Stimulated activated CD4-positive, alpha-beta T cell treated with anti-CD3 and anti-CD28 coated beads, Interleukin-2, amount 100 ng/mL, for 4 hours (primary cell): ENCODE data around the gene PRKCB.
"Not testable (repeated sequence)": the region's sequence is repeated elsewhere in the genome, so short reads cannot be mapped to it uniquely, and the experiment has no call there.

Source experiments
- DNase-seq: peaks from one replicate; pipeline ENCODE4 v3.0.0-alpha.2; 2020; ENCODE audit warnings: low read depth

PRKCB gene

DNA sequence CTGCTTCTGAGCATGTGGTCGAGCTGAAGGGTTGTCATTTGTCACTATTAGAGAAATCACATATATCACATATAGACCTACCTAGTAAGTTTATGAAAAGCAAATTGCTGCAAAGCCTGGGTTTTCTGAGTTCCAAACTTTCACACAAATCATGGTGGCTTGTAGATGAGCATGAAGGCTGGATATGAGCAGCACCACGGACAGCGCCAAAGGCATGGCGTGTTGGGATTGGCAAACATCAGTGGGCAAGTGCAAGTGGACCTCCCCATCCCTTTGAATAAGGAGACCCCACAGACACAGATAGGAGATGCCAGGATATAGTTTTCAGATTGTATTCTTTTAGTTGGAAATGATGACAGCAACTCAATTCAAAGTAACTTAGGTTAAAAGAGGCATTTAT, 342.7 kb downstream of the PRKCB start:
- no peak for DNase-seq

DNA sequence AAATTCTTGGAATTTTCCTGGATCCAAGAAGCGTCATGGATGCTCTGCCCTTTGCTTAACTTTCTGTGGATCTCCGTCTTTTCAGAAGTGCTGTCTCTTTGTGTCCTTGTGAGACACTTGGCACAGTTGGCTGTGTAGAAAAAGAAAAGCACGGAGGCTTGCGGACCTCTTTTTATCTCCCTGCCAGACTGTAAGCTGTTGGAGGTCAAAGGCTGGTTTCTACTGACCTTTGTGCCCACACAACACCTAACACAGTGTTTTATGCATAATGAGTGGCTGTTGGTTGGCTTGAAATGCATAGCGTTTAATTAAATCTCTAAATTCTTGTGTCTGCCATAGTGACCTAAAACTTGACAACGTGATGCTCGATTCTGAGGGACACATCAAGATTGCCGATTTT, 344.7 kb downstream of the PRKCB start:
- no peak for DNase-seq

DNA sequence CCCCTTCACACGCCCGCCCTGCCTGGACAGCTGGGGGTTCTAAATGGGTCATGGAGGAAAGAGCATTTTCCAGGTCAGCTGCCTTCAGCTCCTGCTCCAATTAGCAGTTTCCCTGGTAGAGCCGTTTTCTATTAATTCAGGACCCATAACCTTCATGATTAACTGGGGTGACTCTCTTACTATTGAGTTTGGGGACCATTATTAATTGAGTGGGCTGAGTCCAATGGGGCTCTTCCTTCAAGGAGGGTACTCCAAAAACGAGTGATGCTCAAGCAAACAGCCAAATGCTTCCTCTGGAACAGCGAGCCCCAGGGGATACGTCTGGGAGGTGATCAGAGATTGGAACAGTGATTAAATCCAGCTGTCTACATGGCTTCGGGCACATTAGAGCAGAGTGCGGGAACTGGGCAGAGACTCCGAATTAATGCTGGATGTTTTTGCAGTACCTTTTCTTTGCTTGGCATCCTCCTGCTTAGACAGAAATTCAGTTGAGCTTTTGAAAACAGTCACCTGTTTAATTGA, 352.3 kb downstream of the PRKCB start:
- DNase-seq: no peak

DNA sequence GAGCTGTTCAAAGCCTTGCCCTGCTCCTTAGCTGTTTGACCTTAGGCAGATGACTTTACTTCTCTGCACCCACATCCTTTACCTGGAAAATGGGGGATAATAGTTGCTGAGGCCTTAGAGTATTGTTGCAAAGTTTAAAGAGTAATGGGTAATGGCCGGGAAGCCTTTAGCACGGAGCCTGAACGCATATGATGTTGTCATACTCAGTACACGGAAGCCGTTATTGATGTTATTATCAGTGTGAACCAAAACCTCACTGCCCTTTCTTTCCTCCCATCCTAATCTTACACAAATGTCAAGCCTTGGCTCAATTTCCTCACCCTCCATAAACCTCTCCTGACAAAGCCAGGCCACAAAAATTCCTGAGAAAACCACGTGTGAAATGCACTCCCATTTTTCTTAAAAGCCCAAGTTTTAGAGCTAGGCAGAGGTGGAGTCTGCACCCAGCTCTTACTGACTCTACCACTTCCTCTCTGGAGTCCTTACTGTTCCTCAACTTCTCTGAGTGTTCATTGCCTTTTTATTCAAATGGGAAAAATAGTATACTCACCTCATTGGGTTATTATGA, 353.1 kb downstream of the PRKCB start:
- DNase-seq: no peak

DNA sequence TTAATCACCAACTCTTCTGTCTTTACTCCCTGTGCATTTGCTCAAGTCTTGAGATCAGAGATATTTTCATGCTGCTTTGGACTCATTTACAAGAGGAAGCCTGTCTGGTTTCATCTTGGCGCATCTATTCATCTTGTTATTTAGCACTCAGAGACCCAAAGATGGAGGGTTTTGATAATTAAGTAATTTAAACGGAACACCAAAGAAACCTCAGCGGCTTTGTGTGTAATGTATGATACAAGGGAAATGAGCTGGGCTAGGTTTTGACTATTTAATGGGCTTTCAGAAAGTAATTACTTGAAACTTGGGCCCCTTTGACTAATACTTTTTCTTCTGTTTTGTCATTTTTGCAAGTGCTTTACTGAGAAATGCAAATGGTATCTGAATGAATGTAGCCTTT, 354.2 kb downstream of the PRKCB start:
- DNase-seq: no peak

DNA sequence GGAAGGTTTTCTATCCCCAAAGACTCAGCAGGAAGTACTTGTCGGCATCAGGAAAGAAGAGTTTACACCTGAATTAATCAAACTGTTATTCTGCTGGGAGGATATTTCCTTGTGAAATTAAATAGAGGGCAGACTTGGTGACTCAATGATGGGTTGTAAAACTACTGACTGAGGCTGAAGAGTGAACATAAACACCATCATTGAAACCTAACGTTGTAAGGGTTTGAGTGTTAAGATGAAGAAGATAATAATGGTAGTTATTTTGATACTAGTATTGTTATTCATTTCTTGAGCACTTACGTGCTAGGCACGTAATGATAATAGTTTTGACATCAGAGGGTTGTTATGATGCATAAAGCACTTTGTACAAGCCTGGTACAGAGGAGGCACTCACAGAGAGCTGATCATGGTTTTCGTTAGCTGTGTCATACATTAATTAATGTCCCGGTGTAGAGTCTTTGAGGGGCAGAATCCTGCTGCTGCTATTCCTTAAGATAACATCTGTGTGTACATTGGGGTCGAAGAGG, 356.2 kb downstream of the PRKCB start:
- DNase-seq: no peak

DNA sequence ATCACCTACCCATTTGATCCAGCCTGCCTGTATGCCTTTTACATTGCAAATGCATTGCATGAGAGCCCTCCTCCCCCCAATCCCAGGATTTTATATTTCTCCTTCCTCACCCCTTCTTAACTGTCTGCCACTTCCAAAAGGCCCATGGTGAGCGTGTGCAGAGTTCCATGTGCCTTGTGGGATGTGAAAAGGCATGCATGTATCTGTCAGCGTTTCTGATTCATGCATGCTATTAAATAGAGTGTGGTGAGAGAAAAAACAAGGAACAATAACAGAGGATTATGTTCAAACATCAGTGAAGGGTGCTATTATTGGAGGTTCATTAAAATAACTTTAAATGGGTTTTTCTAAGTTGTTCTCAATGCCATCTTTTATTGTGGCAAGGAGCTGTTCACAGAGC, 359.4 kb downstream of the PRKCB start:
- DNase-seq: no peak

DNA sequence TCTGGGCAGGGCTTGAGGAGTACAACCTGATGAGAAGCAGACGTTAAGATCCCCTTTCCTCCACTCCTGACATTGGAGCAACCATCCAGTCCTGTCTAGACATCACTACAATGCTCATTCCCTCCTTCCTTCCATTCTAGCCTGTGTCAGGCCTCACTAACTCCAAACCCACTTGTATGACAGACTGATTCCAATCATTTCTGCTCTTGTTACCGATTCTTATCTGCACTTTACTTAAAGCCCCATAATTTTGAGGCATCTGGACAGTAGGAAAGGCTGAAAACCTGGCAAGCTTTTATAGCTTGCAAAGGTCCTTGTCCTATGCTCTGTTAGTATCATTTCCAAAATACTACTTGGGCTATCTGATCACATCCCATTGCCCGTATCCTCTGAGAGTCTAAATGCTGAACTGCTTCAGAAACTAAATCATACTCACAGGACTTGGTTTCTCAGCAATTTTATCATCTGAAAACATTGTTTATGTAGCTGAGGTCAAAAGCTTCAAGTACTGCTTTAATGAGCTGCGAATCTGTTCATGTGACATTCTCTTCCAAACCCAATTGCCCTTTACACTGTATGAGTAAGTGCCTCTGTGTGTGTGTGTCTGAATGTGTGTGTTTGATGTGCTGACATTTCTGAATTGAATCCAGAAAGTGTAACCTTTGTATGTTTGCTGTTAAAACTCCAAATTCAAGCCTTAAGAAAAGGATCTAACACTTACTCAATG, 363.2 kb downstream of the PRKCB start:
- DNase-seq: no peak

DNA sequence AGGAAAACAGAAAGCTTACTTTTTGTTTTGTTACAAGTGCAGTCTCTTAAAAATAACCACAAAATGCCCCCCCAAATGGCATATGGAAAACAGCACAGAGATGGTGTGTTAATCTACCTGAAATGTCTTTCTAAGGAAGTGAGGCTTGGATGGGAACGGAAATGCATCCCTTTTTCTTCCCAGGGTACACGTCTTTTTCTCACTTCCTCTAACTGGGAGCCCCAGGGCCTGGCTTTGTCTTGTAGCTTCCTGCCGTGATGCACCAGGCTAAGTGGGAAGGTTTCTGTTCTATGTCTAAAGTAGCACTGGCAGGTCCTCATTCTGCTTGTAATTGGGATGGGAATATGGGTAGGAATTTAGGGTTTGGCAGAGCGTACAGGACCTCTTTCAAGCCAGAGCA, 367.9 kb downstream of the PRKCB start:
- no peak for DNase-seq

DNA sequence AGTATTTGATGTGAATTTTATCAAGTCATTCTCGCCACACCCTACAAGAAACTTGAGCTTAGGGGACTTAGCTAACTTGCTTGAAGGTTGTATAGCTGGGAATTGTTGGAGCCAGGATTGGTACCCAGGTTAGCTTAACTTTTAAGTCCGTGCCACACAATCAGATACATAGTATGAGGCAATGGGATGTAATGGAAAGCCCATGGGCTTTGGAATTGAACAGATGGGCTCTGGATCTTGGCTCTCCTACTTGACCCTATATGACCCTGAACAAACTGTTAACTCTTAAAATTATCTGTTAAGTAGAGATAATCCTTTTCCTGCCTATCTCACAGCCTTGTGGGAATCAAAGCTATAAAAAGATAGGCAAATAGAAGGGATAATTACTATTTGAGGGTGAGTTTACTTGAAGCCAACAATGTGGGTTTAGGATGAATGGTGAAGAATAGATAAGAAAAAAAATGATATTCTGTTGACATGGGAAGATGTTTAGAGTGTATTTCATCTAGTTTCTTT, 368.4 kb downstream of the PRKCB start:
- no peak for DNase-seq

DNA sequence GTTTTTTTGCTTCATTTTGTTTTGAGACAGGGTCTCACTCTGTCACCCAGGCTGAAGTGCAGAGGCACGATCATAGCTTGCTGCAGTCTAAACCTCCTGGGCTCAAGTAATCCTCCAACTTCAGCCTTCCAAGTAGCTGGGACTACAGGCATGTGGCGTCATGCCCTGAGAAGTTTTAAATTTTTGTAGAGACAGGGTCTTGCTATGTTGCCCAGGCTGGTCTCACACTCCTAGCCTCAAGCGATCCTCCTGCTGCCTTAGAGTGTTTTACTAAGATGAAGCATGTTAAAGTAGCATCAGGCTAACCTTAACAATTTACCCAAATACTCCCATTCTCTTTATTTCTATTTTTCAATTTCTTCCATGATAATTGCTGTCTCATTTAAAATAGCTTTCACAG, 371.1 kb downstream of the PRKCB start:
- DNase-seq: no peak

DNA sequence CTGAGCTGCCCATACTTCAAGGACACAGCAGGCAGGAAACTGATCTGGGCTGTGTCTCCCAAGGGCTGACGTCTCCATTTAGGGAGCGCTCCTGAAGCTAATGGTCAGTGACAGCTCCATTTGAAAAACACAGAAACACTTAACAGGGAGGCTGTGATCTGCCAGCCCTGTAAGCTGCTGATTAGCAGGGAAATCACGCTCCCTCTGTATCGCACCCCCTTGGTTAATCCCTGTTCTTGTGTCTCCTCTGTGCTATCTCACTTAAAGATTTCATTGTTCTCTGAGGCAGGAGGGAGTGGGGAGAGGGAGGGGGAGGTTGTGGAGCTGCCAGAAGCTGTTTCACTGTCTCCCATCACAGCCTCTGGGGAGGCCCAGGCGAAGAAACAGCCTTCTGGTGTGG, 372.9 kb downstream of the PRKCB start:
- no peak for DNase-seq

DNA sequence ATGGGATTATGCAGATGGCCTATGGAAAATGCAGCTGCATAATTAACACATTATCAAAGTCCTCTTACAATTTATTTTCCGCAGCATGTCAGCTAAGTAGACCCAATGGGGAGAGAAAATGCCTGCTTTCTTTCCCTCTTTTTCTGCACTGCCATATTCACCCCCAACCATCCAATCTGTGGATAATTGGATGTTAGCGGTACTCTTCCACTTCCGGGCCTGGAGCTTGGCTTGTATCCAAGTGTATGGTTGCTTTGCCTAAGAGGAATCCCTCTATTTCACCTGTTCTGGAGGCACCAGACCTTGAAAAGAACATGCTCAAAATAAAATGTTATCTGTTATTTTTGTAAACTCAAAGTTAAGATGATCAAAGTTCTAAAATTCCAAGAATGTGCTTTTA, 379.2 kb downstream of the PRKCB start:
- DNase-seq: no peak

DNA sequence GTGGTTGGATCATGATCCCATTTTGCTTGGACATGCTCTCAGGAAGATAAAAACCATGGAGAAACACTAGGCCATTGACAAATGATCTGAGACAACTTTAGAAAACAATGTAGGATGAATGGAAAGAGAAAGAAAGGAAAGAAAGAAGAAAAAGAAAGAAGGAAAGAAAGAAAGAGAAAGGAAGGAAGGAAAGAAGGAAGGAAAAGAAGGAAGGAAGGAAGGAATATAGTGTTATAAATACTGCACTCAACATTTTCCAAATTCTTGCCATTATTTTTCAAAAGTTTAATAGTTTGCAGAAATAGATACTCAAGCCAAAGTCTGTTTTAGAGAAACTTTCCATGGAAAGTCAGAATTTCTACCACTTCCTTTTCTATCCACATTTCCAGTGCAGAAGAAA, 381.2 kb downstream of the PRKCB start:
- no peak for DNase-seq

DNA sequence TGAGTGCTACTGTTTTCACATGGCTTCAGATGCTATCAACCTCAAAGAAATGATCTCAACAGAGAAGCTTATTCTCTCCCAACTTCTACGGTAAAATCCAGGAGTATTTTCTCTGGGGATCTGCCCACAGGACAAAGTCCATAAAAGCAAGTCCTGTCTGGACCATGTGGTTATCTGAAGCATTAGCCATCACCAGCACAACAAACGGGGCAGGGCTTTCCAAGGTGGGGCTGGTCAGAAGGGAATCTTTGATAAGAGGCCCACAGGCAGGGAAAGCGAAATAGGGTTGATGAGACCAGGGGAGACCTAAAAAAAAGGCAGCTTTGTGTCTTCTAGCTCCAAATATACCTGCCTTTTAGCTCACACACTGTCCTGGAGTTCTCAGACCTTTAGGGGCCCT, 381.7 kb downstream of the PRKCB start:
- DNase-seq: no peak

DNA sequence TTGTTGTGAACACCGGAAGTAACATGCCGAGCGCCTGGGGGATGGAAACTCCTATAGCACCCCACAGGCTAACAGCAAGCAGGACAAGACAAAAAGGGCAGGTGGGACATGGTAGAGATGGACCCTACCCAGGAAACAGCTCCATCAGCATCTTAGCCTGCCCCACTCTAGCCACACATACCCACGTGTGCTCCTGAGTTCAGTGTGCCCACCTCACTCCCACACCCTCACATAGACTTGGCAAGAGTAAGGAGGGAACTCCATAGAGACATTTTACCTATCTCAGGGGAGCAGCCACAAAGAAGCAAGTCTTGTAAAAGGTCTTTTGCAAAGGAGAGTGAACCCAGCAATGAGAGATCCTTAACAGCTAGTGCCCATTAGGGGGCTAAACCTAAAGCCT, 382.5 kb downstream of the PRKCB start:
- DNase-seq: no peak

DNA sequence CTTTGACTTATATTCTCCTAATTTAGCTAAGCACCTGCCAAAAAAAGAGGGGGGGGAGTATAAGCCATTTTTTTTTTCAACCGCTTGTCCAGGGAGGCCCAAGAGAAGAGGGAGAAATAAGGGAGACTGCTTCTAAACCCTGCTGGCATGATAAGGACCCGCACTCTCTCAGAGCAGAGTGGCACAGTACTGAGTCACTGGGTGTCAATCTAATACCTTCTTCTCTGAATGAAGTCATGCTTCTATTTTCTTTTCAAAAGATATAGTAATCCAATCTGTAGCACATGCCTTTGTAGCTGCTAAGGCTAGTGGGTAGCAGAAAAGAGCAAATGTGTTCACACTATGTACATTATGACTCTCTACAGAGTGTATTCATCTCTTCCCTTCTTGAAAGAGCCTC, 385.4 kb downstream of the PRKCB start:
- no peak for DNase-seq

DNA sequence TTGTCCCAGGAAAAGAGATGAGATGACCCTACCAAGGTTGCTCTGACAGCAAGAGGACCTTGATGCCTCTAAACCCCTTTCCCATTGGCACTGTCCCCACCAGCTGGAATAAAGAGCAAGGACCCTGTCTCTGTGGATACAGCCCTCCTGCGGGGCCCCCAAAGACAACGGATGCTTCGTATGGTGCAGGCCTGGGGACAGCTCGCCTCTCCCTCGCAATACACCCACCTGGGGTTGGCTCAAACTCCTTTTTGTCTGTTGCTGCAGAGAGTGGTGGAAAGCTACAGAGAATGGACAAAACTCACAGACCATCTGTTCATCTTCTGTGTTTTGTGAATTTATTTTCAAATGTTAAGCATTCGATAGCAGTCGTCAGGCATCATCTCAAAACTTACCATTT, 392.7 kb downstream of the PRKCB start:
- no peak for DNase-seq

DNA sequence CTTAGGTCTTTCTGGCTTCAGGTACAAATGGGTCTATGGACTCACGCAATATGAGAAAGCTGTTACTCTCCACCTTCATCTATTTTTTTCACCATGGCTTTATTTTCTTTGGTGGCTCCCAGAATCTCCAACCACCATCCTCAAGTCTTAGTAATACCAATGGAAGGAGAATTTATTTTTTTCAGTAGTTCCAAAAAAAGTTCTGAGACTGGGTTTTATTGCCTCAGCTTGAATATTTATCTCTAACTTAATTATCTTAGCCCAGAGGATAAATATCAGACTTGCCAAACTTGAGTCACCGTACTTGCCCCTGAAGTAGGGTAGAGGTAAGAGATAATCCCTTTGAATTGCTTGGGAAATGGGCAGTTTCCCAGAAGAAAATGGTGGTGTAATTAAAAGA, 397.2 kb downstream of the PRKCB start:
- no peak for DNase-seq

DNA sequence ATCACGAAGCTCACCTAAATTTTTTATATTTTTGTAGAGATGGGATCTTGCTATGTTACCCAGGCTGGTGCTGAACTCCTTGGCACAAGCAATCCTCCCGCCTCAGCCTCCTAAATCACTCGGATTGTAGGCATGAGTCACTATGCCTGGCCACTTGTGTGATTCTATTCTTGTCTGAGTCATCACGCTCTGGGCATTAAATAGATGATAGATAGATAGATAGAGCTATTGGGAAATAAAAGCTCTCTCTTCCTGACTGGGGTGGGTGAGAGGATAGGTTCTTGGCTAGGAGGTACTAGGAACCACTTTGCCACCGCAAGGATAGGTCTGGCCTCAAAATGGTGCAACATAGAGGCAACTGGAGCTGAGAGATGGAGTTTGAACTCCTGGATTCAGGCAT, 399.0 kb downstream of the PRKCB start:
- DNase-seq: no peak

DNA sequence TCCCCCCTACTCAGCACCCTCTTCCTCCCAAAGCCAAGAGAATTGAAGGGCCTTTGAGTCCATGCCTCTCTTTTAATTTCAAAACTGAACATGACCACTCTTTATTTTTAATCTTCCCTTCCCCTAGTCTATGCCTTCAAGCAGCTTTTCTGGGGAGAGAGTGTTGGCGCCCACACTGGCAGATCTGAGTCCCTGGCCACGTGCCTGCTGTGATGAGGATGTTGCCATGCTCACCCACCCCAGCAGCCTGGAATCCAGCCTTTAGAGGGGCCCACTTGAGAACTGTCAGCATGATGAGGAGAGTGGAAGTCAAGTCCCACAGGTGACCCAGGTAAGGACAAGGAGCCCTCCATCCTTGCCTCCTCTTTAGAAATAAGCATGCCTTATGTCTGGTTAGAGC, 400.0 kb downstream of the PRKCB start:
- no peak for DNase-seq

DNA sequence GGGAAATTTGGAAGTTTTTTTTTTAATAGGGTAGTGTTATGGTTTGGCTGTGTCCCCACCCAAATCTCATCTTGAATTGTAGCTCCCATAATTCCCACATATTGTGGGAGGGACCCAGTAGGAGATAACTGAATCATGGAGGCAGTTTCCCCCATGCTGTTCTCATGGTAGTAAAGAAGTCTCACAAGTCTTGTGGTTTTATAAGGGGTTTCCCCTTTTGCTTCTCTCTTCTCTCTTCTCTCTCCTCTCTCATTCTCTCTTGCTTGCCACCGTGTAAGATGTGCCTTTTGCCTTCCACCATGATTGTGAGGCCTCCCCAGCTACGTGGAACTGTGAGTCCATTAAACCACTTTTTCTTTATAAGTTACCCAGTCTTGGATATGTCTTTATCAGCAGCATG, 403.1 kb downstream of the PRKCB start:
- not testable (repeated sequence) for DNase-seq

DNA sequence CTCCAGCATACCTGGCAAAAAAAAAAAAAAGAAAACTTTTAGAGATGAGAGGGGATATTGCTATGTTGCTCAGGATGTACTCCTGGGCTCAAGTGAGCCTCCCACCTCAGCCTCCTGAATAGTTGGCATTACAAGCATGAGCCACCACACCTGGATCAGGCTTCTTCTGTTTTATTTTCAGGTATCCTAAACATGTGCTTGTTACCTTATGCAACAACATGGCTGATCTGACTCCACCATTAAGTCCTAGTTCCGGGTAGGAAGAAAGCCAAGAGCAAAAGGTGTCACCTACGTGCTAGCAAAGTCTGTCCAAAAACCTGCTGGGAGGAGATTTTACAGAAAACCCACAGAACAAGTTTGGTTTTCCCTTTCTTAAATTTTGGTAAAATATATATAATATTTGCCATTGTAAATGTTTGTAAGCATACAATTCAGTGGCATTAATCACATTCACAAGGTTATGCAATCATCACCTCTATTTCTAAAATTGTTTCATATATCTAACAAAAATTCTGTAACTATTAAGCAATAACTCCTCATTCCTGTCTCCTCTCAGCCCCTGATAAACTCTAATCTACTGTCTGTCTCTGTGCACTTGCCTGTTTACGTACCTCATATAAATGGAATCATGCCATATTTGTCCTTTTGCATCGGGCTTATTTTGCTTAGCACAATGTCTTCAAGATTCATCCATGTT, 411.3 kb downstream of the PRKCB start:
- no peak for DNase-seq
